ENCODE results near the gene FXYD6. TPM values are rescaled to one million over a fixed set of nuclear protein-coding genes. Genes with fewer than 3 reads are reported as not detected.

Gene FXYD6, protein sequence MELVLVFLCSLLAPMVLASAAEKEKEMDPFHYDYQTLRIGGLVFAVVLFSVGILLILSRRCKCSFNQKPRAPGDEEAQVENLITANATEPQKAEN
- 0.12 to 0.80 TPM (median 0.27 TPM) in 5 replicates for total RNA-seq (2022; extraction: Qiagen RNA extraction; ENCODE audit: low read depth)

DNA sequence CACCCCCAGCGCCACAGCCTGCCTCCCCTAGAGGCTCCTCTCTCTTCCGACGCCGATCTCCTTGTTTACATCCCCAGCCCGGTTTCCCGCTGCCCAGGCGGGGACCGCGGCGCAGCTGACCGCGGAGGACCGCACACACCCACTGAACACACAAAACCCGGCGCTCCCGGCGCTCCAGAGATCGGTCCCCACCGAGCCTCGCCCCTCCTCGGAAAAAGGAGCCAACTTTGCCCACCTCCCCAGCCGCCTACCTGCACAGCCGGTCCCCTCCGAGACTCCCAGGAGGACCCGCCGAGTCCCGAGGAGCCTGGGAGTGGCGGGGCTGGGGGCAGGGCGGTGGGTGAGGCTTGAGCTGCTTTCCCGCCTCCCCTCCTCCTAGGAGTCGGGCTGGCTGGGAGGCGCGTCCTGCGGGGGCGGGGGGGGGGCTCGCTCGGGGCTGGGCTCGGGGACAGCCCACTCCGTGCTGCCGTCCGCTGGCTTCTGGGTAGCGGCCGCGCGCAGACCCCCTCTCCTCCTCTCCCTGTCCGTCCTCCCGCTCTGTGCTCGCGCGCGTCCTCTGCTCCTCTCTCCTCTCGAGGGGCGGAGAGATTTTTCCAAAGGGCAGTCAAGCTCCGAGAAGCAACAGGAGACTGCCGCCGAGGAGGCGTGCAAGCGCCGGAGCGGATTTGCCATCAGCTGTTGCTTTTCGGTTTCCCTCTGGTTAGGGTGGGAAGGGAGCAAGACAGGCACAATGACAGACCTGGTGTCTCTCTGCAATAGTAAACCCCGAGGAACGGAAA is at the start of gene FXYD6:
Gene FXYD6 (minus strand): TSS at position 318 of the 779 bp plus-strand sequence. CDS start 33,882 bp downstream, outside the sequence.

DNA sequence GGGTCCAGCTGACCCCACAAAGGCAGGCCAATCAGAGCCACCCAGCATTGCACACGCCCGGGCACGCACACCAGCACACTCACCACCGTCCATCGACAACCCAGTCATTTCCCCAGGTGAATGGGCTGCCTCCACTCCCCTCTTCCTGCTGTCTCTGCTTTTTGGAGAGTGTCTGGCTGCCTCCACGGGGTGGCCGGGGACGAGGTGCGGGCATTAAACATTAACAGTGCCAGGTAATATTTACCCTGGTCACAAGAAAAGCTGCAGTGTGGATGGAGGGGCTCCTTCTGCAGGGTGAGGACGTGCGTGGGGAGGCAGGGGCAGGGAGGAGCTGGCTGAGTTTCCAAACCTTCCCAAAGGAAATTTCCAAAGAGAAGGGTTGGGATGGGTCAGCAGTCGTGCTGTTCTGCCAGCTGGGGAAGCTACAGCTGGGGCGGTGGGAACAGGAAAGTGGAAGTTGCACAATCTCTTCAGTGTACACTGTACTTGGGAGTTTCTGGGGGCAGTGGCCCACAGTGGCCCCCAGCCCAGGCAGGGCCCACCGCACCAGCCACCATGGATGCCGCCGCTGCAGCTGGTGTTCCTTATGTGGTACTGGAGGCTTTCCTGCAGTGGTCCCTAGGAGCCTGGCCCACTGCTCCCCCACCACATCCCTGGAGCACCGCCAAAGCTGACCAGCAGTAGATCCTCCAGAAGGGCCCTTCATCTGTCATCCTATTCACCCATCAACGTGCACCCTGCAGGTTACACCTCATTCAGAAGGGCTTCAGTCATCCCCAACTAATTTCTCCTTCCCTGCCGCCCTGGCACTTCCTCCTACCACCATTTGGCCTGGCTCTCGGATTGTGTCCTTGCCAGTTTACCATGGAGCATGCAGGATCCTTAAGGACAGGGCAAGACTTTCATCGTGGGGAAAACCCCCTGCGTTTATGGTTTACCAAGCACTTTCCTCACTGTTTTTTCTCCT is 51.6 kb downstream of the FXYD6 start, which contains the start of gene FXYD2:
Gene FXYD2 (minus strand): TSS at position 174 of the 967 bp plus-strand sequence. CDS start 66 bp downstream, at position 108.

DNA sequence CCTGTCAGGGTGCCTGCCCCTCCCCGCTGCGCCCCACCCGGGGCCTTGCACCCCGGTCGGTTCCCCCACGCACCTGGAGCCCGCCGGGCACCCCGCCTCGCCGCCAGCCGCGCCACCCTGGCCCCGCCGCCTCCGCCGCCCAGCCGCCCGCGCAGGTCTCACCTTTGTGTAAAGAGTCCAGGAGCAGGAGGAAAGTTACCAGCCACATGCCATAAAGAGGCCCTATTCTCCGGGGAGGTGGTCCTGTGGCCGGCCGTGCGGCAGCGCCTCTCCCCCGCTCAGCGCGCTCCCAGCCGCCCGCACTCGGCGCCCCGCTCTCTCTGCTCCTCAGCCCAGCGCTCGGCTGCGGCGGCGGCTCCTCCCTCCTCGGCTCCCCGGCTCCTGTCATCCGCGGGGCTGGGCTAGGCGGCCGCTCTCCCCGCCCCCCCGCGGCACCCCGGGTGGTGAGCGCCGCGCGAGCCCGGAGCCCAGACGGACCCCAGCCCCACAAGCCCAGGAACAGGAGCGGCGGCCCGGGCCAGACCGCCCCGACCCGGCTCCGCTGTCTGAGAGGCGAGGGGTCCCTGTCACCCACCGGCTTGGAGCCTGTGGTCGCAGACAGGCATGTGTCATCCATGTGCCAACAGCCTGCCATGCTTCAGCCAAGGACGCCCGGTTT is 79.5 kb downstream of the FXYD6 start, which contains the start of gene DSCAML1:
Gene DSCAML1 (minus strand): TSS at position 345 of the 658 bp plus-strand sequence. CDS start 137 bp downstream, at position 208.

Other genes with a start within 250 kb of the FXYD6 start
- 0.13 to 0.37 TPM (median 0.29 TPM) in 5 replicates for gene DSCAML1, start 79.4 kb downstream of the FXYD6 start, total RNA-seq (2022; extraction: Qiagen RNA extraction; ENCODE audit: low read depth)
- 11.8 to 22.6 TPM (median 16.9 TPM) in 5 replicates for gene FXYD2, start 51.9 kb downstream of the FXYD6 start, total RNA-seq (2022; extraction: Qiagen RNA extraction; ENCODE audit: low read depth)
- not detected in 5 replicates for gene TMPRSS13, start 52.7 kb upstream of the FXYD6 start, total RNA-seq (2022; extraction: Qiagen RNA extraction; ENCODE audit: low read depth)
- gene IL10RA, start 109.7 kb upstream of the FXYD6 start, total RNA-seq (2022; extraction: Qiagen RNA extraction; ENCODE audit: low read depth) = 0.05 to 0.08 TPM (median 0.05 TPM) in 4 of 5 replicates, not detected in the other
- not detected in 5 replicates for gene TMPRSS4, start 200.4 kb upstream of the FXYD6 start, total RNA-seq (2022; extraction: Qiagen RNA extraction; ENCODE audit: low read depth)
- not detected in 5 replicates for gene SMIM35, start 210.3 kb upstream of the FXYD6 start, total RNA-seq (2022; extraction: Qiagen RNA extraction; ENCODE audit: low read depth)